HG02840 (cell line): ENCODE results near the gene APOA1.
"Not testable (repeated sequence)": the region's sequence is repeated elsewhere in the genome, so short reads cannot be mapped to it uniquely, and the experiment has no call there.

Experiments used
- ATAC-seq: cut with Tn5 transposase; IDR thresholded peaks from one replicate; pipeline ENCODE4 v1.9.1; 2021; ENCODE audit warnings: mild to moderate bottlenecking, moderate library complexity, moderate number of reproducible peaks; ENCODE audit not compliant: unreplicated experiment, low FRiP score

APOA1 gene

GRCh38 chr11:116835791-116836631 lies 1.4 kb downstream of the APOA1 start:
- ATAC-seq, result peak; percentile 73

- no peak for ATAC-seq
Observed at GRCh38 chr11:116835042-116835772, 2.2 kb downstream of the APOA1 start.

- not testable (repeated sequence) for ATAC-seq
Observed at GRCh38 chr11:116834535-116835041, 2.8 kb downstream of the APOA1 start.

GRCh38 chr11:116833816-116834534 lies 3.4 kb downstream of the APOA1 start:
- no peak for ATAC-seq

- no peak for ATAC-seq
Observed at GRCh38 chr11:116833491-116833815, 4.0 kb downstream of the APOA1 start.

- no peak for ATAC-seq
Observed at GRCh38 chr11:116832350-116833290, 4.8 kb downstream of the APOA1 start.

- no peak for ATAC-seq
Observed at GRCh38 chr11:116831790-116832349, 5.6 kb downstream of the APOA1 start.

GRCh38 chr11:116830184-116830912 lies 7.1 kb downstream of the APOA1 start:
- no peak for ATAC-seq

GRCh38 chr11:116829525-116830183 lies 7.8 kb downstream of the APOA1 start, which contains the start of gene APOC3:
Gene APOC3 (plus strand): TSS chr11:116829907. CDS start chr11:116830583, 676 bp downstream.
- ATAC-seq, result no peak

GRCh38 chr11:116828632-116829524 lies 8.5 kb downstream of the APOA1 start:
- no peak for ATAC-seq

GRCh38 chr11:116827461-116827860 lies 10.0 kb downstream of the APOA1 start:
- no peak for ATAC-seq

GRCh38 chr11:116826751-116827431 lies 10.5 kb downstream of the APOA1 start:
- no peak for ATAC-seq

- ATAC-seq, result no peak
Observed at GRCh38 chr11:116825854-116826750, 11.3 kb downstream of the APOA1 start.

- ATAC-seq, result no peak
Observed at GRCh38 chr11:116825434-116825833, 12.0 kb downstream of the APOA1 start.

- ATAC-seq, result no peak
Observed at GRCh38 chr11:116823031-116823843, 14.2 kb downstream of the APOA1 start, which contains the start of gene APOA4. Gene APOA4 (minus strand): TSS chr11:116823304. CDS start chr11:116823191, 113 bp downstream.
